ENCODE results near the gene AKR7A3.

DNA sequence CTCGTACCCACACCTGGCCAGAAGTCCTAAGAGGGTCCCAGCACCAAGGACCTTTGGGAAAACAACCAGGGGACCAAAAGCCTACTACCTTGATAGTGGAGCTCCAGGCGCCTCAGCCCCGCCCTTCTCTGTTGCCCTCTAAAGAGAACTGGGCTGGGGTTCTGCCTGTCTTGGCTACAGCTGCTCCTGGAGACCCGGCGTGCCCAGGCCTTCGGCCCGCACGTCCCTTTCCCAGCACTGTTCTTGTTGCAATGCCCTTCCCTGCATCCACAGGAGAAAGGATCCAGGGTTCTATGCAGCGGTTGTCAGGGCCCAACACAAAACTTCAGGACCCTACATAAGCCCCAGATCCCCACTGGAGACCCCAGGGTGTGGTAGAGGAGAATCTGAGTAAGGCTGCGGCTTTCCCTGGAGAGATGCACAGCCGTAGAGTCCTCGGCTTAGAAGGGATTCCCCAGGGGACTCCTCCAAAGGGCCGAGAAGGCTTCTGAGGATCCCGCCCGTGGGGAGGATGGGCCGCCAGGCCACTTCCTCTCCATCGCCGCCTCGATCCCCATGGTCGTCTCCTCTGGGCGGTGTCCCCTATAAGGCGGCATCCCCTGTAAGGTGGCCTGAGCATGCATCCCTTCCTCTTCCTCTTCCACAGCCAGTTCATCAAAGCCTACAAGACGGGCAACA, 35.6 kb upstream of the AKR7A3 start:
- TF ChIP-seq POLR2A (IDR thresholded peaks at IDR 0.05) (no peak), CTCF (IDR thresholded peaks at IDR 0.05) (no peak)

Data from uterus (tissue), 2 donors.